GM20431 (cell line): Measurements from ENCODE around the gene EPB41L5.

ENCODE experiments used
- in situ Hi-C: fragments of 300-500 bp; cut with MseI, MboI; formaldehyde crosslinking; loops from one replicate; pipeline ENCODE4 v1.15.0; 2020; ENCODE audit warnings: low sequenced_read_pairs; ENCODE audit not compliant: unreplicated experiment

The EPB41L5 gene

DNA sequence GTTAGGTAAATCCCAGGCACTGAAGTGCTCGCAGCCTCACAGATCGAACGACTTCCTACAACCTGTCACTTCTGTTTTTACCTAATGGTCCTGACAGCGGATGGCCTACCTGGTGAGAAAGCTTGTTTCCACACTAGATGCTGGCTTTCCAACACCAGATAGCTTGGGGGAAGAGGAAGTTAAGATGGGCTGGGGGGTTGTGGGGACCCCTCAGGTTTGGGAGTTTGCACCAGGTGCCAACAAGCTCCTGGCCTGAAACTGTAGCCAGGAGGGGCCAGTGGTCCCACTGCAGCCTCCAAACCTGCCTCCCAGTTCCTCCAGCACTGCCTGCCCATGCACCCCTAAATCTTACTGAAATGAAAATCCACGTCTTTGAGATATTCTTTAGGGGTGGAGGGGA, 206.4 kb downstream of the EPB41L5 start:
- in situ Hi-C loops: loop anchor here (25.0 kb wide), 1 partner anchor 93 kb away; no protein-coding TSS in a partner anchor

DNA sequence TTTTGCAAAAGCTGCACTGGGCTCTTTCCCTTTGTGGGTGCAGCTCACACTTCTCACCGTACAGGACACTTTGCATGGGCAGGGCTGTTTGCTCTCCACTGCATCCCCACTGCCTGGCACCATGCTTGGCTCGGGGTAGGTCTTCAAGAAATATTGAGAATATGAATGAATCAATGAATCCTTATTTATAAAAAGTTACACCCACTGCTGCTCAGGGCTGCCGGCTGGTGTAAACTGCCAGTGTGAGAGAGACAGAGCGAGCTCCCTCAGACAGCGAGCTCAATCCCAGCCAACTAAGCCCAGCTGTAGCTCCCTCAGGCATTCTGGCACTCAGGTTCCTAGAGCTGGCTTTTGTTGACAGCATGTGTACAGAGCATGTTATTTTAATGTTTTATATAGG, 206.9 kb downstream of the EPB41L5 start:
- in situ Hi-C loops: loop anchor here (25.0 kb wide), 1 partner anchor 93 kb away; no protein-coding TSS in a partner anchor

DNA sequence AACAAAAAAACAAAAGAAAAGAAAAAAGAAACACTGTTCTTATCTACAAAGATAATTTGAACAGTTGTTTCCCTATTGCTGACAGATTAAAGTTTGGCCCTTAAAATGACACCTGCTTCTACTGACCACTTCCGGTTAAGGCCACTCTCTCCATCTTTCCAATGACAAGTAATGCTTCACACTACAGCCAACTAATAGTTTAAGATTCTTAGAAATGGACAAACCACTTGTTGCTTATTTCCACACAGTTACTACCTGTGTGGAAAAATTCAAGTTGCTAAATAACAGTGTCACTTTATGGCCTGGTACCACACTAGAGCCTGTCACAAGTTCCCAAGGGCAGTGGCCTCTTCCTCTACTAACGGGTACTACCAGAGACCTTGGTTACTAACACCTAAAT, 207.9 kb downstream of the EPB41L5 start:
- in situ Hi-C loops: loop anchor here (25.0 kb wide), 1 partner anchor 92 kb away; no protein-coding TSS in a partner anchor

DNA sequence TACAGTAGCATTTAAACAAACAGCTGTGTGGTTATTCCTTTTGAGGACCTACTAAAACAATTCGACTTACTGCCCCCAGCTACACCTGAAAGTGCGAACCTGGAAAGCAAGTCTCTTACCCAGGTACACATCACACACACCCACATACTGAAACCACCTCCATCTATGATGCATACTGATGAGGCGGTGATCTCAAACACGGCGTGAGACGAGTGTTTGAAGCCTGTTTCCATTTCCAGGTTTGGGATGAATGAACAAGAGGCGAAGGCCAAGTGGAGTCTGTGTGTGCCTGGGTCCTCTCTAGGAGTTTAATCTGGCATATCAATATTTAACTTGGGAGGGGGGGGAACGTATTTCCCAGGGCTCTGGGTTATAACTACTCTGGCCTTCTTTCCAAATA, 208.7 kb downstream of the EPB41L5 start:
- in situ Hi-C loops: loop anchor here (25.0 kb wide), 1 partner anchor 91 kb away; no protein-coding TSS in a partner anchor

DNA sequence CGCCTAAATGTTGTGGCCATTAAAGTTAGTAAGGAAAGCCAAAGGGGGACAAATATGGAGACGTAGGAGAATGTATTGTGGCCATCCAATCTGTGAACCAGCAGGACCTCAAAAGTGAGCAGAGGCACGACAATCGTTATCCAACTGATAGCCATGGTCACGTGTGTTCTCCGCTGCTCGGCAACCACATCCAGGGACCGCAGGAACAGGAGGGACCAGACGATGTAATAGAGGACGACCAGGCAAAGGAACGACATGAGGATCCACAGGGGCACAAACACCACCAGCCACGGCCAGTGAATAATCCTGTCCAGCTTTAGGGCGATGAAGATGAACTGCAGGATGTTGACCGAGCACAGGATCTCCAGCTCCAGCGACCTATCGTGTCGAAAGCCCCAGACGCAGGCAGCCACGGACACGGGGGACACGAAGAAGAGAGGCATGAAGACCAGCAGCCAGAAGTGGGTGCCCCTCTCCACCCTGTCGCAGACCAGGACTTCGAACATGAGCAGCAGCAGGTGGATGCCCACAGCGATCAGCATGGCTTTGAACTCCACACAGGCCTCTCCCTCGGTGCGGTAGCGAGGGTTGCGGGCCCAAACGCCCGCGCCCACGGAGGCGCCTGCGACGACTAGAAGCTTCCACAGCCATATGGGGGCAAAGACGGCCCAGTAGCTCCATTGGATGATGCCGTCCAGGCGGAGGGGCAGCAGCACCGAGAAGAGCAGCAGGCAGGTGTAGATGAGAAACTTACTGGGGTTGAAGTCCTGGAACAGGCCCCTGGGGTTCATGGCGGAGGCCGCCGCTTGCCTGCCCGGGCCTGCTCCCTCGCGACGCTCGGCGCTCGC, 209.5 kb downstream of the EPB41L5 start:
- in situ Hi-C loops: loop anchor here (25.0 kb wide), 1 partner anchor 90 kb away; no protein-coding TSS in a partner anchor

DNA sequence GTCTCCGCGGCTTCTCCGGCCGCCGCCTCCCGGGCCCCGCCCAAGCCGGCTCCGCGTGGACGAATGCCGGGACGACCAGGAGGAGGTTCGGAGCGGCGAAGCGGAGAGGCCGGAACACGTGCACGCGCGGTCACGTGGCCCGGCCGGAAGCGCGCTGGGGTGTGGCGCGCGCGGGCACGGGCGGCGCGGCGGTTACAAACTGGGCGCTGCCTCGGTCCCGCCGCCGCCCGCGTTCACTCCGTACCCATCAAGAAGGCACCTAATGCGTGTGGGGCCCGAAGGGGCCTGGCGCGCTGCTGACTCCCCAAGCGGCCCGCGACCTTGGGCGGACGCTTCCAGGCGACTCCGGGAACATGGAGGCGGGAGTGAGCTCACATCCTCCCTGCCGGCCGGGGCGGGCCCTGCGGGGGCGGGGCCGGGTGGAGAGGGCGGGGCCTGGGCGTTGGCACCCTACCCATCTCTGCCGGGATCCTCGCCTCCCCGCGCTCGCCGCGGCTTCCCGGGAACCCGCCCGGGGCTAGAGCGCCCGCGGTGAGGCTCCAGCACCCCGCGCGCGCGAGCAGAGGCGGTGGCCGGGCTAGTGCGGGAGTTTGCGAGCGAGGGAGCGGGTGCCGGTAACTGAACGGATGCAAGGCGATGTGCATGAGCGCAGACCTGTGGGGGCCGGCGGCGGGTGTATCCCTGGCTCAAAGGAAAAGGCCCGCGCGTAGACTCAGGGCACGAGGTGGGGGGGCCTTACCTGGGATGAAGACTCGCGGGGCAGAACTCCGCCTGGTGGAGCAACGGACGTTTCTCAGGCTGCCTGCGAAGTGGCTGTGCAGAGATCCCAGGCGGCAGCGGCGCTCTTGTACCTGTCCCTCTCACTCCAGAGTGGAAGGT, 210.4 kb downstream of the EPB41L5 start, which contains the start of gene TMEM185B:
Gene TMEM185B, minus strand, starts transcription at position 367 of the 879 bp plus-strand sequence. CDS start 424 bp downstream, outside the sequence.
- in situ Hi-C loops: loop anchor here (25.0 kb wide), 1 partner anchor 89 kb away; no protein-coding TSS in a partner anchor

DNA sequence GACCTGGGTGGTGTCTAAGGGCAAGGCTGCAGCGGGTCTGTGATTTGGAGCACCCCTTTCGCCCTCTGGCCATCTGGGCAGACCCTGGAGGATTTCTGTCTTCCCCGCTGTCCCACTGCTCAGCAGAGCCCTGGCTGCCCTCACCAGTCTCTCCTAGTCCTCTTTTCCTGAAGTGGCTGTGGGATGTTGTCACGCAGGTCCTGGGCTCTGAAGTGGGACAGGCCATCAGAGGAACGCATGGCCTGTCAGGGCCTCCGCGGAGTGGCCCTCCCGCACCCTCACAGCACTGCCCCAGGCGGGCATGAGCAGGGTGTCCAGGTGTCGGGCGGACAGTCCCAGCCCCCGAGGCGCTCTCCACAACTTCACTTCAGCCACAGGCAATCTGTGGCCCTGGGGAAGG, 211.4 kb downstream of the EPB41L5 start:
- in situ Hi-C loops: loop anchor here (25.0 kb wide), 1 partner anchor 88 kb away; no protein-coding TSS in a partner anchor

DNA sequence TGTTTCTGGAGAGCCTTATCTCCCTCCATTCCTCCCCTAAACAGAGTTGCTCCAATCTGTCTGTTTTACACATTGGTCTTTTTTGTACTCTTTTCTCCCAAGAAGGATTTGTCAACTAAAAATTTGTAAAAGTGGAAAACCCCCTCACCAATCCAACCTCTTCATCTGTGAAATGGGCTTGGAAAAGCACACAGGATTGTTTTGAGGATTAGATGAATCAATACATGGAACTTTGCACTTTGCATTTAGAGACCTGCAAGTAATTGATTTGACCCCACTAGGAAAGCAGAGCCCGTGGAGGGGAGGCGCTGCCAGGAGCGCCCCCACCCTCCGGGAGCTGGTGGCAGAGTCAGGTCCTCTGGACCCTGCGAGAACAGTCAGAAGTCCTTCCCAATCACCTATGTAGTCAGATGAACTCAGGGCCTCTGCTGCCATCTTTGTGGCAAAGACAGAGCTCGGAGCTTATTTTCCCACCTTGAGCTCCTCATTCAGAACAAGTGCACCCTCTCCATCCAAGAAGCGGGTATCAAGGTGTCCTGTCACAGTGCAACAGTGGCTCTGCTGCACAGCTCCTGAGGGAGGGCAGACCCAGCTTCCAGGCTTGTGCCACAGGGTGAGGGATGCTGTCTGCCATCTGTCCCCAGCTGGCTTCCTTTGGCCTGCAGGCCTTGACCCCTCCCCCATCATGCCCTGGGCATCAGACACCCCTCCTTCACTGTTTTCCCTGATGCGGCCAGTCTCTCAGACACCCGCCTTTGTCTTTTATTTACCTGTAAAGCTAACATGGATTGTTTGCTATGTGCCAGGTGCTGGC, 212.1 kb downstream of the EPB41L5 start:
- in situ Hi-C loops: loop anchor here (25.0 kb wide), 1 partner anchor 87 kb away; no protein-coding TSS in a partner anchor

DNA sequence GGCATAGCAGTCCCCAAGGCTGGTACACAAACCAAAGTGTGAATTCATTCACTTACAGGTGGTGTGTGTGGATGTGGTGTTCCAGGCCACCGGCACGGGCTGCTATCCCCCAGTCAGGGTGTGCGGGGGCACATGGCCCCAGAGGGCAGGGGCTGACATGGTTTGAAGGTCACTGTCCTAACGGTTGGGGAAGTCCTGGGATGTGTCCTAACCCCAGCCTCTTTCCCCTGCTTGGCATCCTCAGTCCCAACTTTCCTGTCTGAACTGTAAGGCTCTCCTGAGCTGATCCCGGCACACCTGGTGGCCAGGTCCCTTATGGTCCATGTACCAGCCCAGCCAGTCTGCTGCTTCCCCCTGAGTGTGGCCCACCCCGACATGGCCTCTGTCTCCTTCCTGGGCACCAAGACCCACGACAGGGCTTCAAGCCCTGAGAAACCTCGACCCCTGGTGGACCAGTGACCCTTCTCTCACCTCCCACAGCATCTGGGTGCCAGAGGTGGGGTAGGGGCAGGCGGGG, 212.7 kb downstream of the EPB41L5 start:
- in situ Hi-C loops: no loop called here

DNA sequence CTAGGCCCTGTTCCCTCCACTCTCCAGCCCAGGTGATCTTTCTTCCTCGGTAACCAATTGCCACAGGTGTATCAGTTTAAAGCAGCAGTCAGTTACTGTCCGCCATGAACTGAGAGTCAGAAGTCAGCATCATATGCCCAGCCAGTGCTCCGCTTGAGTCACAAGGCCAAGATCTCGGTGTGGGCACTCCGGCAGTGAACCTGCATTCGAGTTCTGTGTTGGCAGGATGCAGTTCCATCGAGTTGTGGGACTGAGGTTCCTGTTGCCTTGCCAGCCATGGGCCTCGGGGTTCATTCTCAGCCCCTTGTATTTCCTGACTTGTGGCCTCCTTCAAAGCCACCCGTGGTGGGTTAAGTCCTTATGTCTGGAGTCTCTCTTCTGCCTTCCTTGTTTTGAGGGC, 213.4 kb downstream of the EPB41L5 start:
- in situ Hi-C loops: no loop called here

DNA sequence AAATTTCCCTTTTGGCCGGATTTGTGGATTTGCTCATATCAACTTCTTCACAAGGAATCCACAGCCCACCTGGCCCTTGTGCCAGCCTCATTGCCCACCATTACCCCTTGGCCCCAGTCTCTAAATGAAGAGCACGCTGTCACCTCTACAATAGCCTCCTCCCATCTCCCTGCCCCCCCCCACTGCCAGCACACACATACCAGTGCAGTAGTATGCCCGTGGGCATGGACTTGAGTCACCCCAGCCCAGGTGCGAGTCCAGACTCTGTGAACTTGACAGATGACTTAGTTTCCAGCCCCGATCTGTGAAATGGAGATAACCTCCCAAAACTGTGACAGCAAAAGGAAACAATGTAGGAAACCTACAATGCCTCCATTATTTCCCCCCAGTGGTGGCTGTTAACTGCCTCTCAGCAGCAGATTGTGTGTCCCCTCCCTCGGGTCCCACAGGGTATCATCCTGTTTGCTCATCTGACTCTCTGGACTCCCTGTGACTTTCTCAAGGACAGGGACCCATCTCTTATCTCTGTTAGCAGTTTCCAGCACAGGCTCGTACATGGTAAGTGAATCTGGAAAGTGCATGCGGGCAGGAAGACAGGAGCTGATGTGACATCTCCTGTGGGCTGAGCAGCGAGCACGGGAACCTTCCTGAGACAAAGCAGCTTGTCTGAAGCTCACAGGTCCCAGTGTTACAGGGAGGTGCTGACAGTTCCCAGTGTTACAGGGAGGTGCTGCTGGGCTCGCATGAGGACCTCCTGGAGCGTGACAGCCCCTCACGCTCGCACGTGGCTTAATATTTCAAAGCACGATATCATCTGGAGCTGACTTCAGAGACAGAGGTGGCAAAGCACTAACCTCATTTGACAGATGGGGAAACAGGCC, 214.5 kb downstream of the EPB41L5 start:
- in situ Hi-C loops: no loop called here

DNA sequence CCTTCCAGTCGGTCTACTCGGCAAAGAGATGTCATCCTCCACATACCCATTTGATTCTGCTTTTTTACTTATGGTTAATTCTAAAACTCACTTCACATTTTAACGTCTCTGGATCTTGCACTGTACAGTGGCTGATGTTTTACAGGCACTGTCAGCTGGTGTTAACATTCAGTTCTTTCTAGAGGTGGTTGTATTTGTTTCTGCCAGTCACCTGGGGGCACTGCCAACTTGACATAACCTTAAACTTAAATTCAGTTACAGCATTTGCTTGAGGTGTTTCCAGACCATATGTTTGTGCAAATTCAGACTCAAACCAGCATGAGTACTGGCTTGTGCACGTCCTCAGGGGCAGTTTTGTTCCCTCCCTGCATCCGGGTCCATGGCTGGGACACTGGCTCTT, 215.6 kb downstream of the EPB41L5 start:
- in situ Hi-C loops: no loop called here
